Measurements from ENCODE around the gene MPI.
"Not testable (repeated sequence)": the region's sequence is repeated elsewhere in the genome, so short reads cannot be mapped to it uniquely, and the experiment has no call there.

MPI gene

DNA sequence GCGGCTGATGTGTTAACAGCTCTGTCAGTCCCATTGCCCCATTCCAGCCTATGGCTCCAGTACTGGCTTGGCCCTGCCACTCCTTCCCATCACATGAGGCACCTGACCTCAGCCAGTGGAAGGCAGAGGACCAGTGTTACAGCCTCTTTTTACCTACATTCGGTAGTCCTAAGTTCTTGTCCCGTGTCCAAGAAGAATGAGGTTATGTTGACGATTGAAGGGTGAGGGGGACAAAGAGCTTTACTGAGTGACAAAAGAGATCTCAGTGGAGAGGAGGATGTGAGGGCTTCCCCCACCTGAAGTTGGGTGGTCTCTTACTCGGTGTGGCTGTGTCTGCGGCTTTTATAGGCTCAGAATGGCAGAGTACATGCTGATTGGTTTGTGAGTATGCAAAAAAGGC is 7.3 kb upstream of the MPI start:
- Mint-ChIP-seq H3K27ac (no peak overlapping the region), H3K27me3 (ENCODE audit: low read depth) (peaks cover 7% of the 10 kb centered on the region), H3K36me3 (ENCODE audit: low read depth) (no peaks in the 10 kb centered on the region), H3K4me1 (no peaks in the 10 kb centered on the region), H3K9me3 (no peaks in the 10 kb centered on the region), H3K4me3 (no peak overlapping the region)
- TF ChIP-seq, protein P1, sequence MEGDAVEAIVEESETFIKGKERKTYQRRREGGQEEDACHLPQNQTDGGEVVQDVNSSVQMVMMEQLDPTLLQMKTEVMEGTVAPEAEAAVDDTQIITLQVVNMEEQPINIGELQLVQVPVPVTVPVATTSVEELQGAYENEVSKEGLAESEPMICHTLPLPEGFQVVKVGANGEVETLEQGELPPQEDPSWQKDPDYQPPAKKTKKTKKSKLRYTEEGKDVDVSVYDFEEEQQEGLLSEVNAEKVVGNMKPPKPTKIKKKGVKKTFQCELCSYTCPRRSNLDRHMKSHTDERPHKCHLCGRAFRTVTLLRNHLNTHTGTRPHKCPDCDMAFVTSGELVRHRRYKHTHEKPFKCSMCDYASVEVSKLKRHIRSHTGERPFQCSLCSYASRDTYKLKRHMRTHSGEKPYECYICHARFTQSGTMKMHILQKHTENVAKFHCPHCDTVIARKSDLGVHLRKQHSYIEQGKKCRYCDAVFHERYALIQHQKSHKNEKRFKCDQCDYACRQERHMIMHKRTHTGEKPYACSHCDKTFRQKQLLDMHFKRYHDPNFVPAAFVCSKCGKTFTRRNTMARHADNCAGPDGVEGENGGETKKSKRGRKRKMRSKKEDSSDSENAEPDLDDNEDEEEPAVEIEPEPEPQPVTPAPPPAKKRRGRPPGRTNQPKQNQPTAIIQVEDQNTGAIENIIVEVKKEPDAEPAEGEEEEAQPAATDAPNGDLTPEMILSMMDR (IDR thresholded peaks at IDR 0.05; ENCODE audit: unreplicated experiment in 3 of 3): no peak

DNA sequence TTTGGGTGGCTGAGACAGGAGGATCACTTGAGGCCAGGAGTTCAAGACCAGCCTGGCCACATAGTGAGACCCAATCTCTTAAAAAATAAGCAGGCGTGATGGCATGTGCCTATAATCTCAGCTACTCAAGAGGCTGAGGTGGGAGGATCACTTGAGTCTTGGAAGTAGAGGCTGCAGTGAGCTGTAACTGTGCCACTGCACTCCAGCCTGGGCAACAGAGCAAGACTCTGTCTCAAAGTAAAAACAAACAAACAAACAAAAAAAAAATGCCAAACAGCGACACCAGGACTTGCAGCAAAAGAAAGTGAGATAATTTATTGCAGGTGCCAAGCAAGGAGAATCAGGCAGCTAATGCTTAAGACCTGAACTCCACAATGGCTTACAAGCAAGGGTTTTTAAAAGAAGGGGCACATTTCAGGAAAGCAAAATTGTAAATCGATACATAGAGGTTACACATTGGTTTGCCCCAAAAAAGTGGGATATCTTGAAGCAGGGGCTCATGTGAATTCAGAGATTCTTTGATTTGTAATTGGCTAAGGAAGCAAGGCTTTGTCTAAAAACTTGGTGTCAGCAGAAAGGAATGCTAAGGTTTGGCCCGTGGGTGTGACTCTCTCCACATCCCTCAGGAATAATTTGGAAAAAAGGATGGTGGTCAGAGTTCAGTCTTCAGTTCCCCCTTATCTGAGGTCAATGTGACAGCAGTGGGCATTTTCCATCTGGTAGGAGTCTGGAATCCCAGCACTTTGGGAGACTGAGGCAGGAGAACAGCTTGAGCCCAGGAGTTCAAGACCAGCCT is 5.2 kb upstream of the MPI start:
- Mint-ChIP-seq H3K27ac (no peak overlapping the region), H3K9me3 (no peaks in the 10 kb centered on the region), H3K27me3 (ENCODE audit: low read depth) (peaks cover 7% of the 10 kb centered on the region), H3K4me3 (no peak overlapping the region), H3K4me1 (peaks cover 9% of the 10 kb centered on the region), H3K36me3 (ENCODE audit: low read depth) (no peaks in the 10 kb centered on the region)
- TF ChIP-seq, protein P1 (IDR thresholded peaks at IDR 0.05; ENCODE audit: unreplicated experiment in 3 of 3): no peak

DNA sequence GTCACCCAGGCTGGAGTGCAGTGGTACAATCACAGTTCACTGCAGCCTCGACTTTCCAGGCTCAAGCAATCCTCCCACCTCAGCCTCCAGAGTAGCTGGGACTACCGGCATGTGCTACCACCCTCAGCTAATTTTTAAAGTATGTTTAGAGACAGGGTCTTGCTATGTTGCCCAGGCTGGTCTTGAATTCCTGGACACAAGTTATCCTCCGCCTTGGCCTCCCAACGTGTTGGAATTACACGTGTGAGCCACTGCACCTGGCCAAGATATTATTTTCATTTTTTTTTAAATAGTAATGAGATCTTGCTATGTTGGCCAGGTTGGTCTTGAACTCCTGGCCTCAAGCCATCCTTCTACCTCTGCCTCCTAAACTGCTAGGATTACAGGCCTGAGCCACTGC is 4.4 kb upstream of the MPI start:
- Mint-ChIP-seq H3K4me1 (peaks cover 14% of the 10 kb centered on the region), H3K36me3 (ENCODE audit: low read depth) (no peaks in the 10 kb centered on the region), H3K9me3 (no peaks in the 10 kb centered on the region), H3K27me3 (ENCODE audit: low read depth) (peaks cover 7% of the 10 kb centered on the region), H3K27ac (no peak overlapping the region), H3K4me3 (no peak overlapping the region)
- TF ChIP-seq, protein P1 (IDR thresholded peaks at IDR 0.05; ENCODE audit: unreplicated experiment in 3 of 3): no peak

DNA sequence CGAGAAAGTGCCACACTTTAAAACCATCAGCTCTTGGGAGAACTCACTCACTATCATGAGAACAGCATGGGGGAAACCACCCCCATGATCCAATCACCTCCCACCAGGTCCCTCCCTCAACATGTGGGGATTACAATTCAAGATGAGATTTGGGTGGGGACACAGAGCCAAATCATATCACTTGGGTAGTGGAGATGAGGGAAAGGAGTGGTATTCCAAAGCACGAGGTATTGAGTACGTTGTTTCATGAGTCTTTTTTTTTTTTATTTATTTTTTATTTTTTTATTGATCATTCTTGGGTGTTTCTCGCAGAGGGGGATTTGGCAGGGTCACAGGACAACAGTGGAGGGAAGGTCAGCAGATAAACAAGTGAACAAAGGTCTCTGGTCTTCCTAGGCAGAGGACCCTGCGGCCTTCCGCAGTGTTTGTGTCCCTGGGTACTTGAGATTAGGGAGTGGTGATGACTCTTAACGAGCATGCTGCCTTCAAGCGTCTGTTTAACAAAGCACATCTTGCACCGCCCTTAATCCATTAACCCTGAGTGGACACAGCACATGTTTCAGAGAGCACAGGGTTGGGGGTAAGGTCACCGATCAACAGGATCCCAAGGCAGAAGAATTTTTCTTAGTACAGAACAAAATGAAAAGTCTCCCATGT is 2.2 kb upstream of the MPI start:
- H3K36me3 Mint-ChIP-seq (ENCODE audit: low read depth); H3K27me3 Mint-ChIP-seq (ENCODE audit: low read depth): not testable (repeated sequence)
- H3K27ac Mint-ChIP-seq: peak overlapping the region in 1 of 3 experiments; percentile 2

DNA sequence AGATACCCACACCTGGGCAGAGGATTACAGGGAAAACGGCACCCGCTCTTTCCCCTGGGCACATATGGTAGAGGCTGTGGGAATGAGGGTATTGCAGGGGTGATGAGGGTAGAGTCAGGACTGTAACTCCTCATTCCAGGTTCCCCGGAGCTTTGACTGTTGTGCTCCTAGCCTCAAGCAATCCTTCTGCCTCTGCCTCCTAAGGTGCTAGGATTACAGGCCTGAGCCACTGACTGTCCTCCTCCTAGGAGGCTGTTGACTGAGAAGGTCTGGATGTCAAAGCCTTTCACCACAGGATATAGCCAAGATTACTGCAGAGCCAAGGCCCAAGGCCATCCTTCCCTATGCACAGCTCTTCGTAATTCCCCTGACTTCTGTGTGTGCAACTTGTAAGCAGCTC is 1.1 kb upstream of the MPI start:
- peaks cover 18% of the 10 kb centered on the region for H3K4me1 Mint-ChIP-seq
- TF ChIP-seq, protein P1 (IDR thresholded peaks at IDR 0.05; ENCODE audit: unreplicated experiment in 3 of 3): no peak
- H3K36me3 Mint-ChIP-seq (ENCODE audit: low read depth): peaks cover 9% of the 10 kb centered on the region
- H3K4me3 Mint-ChIP-seq: peak overlapping the region; percentile 84 to 91 (median 89)
- H3K27ac Mint-ChIP-seq: peak overlapping the region; percentile 86 to 92 (median 89)
- H3K9me3 Mint-ChIP-seq: no peaks in the 10 kb centered on the region
- no peaks in the 10 kb centered on the region for H3K27me3 Mint-ChIP-seq (ENCODE audit: low read depth)

More for the DNA sequence above, 2.2 kb upstream of the MPI start:
- not testable (repeated sequence) for H3K9me3 Mint-ChIP-seq
- Mint-ChIP-seq H3K4me1 (peaks cover 18% of the 10 kb centered on the region), H3K4me3 (peak overlapping the region in 1 of 3 experiments; percentile 45)

DNA sequence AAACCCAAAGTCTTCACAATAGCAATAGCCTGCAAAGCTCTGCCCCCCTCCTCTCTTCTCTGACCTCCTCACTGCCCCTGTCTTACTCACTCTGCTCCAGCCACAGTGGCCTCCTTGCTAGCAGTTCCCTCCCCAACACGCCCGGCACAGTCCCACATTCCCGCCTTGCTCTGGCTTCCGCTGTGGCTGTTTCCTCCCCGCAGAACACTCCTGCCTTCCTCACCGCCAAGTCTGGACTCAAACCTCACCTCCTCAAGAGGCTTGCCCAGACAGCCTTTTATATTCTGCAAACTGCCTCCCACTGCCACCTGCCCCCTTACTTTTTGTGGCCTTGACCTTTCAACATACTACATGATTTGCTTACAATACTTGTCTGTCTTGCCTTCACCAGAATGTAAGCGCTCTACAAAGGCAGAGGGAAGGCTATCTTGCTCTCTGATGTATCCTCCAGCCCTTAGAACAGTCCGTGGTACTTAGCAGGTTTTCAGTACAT is 406 bp upstream of the MPI start:
- TF ChIP-seq, protein P1 (IDR thresholded peaks at IDR 0.05; ENCODE audit: unreplicated experiment in 3 of 3): no peak
- H3K4me1 Mint-ChIP-seq: peaks cover 18% of the 10 kb centered on the region
- no peaks in the 10 kb centered on the region for H3K9me3 Mint-ChIP-seq
- no peaks in the 10 kb centered on the region for H3K27me3 Mint-ChIP-seq (ENCODE audit: low read depth)
- H3K36me3 Mint-ChIP-seq (ENCODE audit: low read depth): peaks cover 12% of the 10 kb centered on the region
- H3K27ac Mint-ChIP-seq: peak overlapping the region; percentile 86 to 92 (median 89)
- H3K4me3 Mint-ChIP-seq: peak overlapping the region; percentile 84 to 91 (median 89)

Data from nephron (organoid).